Activated naive CD4-positive, alpha-beta T cell treated with anti-CD3 and anti-CD28 coated beads, Interleukin-2, amount 50 U/mL, for 16 hours (primary cell): ENCODE results near the gene IGSF10.
"Not testable (repeated sequence)": the region's sequence is repeated elsewhere in the genome, so short reads cannot be mapped to it uniquely, and the experiment has no call there.

Experiments
- DNase-seq: peaks from one replicate; pipeline ENCODE4 v3.0.0-alpha.2; 2020

The IGSF10 gene, protein sequence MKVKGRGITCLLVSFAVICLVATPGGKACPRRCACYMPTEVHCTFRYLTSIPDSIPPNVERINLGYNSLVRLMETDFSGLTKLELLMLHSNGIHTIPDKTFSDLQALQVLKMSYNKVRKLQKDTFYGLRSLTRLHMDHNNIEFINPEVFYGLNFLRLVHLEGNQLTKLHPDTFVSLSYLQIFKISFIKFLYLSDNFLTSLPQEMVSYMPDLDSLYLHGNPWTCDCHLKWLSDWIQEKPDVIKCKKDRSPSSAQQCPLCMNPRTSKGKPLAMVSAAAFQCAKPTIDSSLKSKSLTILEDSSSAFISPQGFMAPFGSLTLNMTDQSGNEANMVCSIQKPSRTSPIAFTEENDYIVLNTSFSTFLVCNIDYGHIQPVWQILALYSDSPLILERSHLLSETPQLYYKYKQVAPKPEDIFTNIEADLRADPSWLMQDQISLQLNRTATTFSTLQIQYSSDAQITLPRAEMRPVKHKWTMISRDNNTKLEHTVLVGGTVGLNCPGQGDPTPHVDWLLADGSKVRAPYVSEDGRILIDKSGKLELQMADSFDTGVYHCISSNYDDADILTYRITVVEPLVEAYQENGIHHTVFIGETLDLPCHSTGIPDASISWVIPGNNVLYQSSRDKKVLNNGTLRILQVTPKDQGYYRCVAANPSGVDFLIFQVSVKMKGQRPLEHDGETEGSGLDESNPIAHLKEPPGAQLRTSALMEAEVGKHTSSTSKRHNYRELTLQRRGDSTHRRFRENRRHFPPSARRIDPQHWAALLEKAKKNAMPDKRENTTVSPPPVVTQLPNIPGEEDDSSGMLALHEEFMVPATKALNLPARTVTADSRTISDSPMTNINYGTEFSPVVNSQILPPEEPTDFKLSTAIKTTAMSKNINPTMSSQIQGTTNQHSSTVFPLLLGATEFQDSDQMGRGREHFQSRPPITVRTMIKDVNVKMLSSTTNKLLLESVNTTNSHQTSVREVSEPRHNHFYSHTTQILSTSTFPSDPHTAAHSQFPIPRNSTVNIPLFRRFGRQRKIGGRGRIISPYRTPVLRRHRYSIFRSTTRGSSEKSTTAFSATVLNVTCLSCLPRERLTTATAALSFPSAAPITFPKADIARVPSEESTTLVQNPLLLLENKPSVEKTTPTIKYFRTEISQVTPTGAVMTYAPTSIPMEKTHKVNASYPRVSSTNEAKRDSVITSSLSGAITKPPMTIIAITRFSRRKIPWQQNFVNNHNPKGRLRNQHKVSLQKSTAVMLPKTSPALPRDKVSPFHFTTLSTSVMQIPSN (N-terminal part only)

DNA sequence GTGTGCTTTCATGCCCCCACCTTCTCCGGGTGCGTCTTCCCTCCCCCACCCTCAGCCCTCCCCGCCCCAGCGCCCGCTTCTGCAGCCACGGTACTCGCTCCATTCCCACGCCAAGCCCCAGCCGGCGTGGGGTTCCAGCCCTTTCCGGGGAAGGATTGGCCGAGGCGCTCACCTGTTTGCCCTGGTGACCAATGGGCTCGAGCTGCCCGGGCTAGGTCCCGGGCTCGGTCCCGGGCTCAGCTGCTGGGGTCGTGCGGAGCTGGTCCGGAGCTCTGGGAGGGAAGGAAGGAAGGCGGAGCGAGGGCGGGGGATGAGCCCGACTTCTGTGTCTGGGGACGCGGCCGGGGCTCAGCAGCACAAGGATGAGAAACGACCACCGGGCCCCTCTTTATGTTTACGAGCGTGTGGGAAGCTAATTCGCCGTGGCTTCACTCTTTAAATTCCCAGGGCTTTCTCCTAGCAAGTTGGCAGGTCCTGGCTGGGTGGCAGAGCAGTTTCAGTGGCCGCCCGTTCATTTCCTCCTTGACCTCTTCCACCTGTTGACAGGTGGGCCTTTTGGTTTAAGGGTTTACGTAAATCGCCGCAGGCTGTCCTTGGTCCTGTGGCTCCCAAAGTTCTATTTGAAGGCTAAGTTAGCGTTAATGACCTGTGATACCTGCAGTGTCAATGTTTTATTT lies at the start of gene IGSF10:
IGSF10 (minus strand) TSS at position 288 of the 677 bp plus-strand sequence. CDS start 2,352 bp downstream, outside the sequence.
- no peak for DNase-seq

DNA sequence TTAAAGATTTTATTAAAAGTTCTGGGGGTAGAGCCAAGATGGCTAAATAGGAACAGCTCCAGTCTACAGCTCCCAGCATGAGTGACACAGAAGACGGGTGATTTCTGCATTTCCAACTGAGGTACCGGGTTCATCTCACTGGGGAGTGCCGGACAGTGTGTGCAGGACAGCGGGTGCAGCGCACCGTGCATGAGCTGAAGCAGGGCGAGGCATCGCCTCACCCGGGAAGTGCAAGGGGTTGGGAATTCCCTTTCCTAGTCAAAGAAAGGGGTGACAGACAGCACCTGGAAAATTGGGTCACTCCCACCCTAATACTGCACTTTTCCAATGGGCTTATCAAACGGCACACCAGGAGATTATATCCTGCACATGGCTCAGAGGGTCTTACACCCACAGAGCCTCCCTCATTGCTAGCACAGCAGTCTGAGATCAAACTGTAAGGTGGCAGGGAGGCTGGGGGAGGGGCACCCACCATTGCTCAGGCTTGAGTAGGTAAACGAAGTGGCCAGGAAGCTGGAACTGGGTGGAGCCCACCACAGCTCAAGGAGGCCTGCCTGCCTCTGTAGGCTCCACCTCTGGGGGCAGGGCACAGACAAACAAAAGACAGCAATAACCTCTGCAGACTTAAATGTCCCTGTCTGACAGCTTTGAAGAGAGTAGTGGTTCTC lies 48.7 kb upstream of the IGSF10 start:
- DNase-seq: not testable (repeated sequence)

DNA sequence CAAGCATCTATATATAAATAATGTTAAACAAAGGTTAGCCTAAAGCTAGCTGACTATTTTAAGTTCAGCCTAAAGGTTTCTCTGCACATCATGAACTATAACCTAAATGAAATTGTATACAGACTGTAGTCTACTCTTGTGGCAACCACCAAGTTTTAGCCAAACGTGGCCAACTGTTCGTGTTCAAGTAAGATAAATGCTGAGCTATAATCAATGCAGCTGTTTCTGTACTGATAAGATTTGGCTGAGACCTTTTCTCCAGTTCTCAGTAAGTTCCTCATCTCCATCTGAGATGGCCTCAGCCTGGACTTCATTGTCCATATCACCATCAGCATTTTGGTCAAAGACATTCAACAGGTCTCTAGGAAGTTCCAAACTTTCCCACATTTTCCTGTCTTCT lies 43.7 kb upstream of the IGSF10 start:
- DNase-seq: no peak

DNA sequence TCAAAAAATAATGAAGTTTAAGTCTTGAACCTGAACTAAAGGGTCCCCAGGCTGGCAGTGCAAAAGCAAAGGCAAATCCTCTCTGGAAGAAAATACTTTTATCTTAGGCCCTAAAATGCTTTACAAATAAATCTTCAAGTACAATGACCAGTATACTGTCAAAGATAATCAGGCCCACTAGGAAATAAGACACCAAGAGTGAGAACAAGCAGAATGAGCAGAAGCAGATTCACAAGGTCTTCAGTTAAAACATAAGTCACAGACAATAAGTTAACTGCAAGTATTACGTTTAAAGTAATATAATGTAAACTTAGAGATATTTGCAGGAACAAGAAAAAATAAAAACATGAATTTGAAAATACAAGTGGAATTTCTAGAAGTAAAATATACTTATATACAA lies 42.2 kb upstream of the IGSF10 start:
- DNase-seq: no peak

DNA sequence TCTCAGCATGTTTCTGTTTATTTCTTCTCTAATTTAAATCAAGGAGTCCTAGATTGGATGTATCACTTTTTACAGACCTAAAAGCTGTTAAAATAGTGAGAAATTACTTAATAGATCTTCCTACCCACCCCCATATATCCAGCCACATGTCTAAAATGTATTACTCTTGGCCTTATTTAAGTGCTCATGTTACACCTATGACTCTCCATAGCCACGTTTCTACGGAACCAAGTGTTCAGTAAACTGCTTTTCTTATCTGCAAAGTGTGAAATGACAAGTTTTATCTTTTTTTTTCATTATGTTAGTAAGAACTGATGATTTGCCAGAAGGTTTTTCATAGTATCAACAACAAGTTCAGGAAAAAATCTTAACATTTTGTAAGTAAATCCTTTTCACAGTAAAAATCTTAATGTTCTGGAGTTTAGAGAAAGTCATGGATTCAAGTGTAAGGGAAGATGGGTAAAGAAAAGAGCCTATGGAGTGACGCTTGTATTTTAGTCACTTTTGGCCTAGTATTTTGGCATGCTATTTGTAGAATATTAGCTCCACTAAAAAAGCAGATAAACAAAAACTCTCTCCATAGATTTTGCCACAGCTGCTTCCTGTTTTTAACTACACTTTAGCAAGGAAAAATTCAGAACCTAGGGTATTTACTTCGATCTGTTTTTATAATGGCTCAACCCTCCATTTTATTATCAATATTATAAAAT lies 41.2 kb upstream of the IGSF10 start:
- DNase-seq: no peak

DNA sequence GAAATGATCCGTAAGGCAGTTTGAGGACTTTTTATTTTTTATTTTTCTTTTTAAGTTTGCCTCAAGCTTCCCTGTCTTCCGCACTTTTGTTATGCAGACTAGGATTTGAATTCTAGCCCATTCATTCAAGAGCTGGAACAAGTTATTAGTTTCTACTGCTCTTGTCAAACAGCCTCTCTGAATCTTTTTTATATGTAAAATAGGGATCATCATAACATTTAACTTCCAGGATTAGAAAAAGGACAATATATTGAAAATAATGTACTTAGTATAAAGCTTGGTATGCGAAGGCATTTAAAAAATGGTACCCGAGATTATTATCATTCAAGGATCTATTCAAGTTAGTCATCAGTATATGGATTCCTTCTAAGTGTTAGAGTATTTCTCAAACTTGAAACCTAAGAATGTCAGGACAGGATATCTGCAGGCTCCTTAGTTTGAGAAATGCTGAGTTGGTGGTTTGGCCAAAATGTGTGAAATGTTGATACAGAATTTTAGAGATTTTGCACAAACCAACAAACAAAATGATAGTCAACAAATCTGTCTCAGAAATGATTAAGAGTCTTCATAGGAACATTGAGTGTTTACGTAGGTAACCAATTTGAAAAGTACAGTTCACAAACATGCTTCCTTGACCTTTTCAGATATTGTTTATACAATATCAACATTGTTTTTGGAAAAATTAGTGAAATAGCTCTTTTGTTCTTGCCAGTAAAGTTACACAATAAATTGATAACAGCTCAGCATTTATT lies 40.5 kb upstream of the IGSF10 start:
- DNase-seq: no peak

DNA sequence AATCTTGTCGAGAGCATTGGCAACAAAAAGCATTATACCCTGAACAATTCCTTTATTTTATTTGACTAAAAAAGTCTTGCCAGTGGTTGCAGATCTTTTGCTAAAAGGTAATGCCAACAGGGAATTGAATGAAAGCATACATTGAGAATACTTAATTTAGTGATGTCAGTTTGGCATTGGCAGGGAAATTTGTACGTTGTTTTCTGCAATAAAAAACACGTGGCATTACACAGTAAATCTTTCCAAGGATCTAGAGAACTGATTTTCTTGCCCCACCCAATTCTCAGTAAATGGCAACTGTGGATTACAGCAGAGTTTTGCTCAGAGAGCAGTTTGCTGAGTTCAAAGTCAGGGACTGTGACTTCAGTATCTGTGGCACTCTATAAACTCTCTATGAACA lies 38.3 kb upstream of the IGSF10 start:
- no peak for DNase-seq

DNA sequence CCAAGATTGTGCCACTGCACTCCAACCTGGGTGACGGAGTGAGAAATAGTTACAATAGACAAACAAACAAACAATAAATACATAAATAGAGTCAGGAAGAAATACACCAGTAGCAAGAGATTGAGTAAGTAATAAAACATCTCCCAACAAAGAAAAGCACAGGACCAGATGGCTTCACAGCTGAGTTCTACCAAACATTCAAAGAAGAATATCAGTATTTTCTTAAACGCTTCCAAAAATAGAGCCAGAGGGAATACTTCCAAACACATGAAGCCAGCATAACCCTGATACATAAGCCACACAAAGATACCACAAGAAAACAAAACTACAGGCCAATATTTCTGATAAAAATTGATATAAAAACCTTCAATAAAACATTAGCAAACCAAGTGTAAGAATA lies 30.7 kb upstream of the IGSF10 start:
- DNase-seq: no peak

DNA sequence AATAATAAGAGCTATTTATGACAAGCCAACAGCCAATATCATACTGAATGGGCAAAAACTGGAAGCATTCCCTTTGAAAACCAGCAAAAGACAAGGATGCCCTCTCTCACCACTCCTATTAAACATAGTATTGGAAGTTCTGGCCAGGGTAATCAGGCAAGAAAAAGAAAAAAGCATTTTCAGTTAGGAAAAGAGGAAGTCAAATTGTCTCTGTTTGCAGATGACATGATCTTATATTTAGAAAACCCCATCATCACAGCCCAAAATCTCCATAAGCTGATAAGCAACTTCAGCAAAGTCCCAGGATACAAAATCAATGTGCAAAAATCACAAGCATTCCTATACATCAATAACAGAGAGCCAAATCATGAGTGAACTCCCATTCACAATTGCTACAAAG lies 27.0 kb upstream of the IGSF10 start:
- DNase-seq: not testable (repeated sequence)

DNA sequence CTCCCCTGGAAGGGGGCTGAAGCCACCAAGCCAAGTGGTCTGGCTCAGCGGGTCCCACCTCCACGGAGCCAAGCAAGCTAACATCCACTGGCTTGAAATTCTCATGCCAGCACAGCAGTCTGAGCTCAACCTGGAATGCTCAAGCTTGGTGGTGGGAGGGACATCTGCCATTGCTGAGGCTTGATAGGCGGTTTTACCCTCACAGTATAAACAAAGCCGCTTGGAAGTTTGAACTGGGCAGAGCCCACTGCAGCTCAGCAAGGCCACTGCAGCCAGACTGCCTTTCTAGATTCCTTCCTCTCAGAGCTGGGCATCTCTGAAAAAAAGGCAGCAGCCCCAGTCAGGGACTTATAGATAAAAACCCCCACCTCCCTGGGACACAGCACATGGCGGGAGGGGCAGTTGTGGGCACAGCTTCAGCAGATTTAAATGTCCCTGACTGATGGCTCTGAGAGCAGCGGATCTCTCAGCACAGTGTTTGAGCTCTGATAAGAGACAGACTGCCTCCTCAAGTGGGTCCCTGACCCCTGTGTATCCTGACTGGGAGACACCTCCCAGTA lies 23.2 kb upstream of the IGSF10 start:
- DNase-seq: no peak

DNA sequence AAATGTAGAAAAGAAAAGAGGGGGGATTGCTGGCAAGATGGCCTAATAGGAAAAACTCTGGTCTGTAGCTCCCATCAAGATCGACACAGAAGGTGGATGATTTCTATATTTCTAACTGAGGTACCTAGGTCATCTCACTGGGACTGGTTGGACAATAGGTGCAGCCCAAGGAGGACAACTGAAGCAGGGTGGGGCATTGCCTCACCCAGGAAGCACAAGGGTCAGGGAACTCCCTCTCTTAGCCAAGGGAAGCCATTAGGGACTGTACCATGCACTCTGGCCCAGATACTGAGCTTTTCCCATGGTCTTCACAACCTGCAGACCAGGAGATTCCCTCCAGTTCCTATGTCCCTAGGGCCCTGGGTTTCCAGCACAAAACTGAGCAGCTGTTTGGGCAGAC lies 22.6 kb upstream of the IGSF10 start:
- no peak for DNase-seq

DNA sequence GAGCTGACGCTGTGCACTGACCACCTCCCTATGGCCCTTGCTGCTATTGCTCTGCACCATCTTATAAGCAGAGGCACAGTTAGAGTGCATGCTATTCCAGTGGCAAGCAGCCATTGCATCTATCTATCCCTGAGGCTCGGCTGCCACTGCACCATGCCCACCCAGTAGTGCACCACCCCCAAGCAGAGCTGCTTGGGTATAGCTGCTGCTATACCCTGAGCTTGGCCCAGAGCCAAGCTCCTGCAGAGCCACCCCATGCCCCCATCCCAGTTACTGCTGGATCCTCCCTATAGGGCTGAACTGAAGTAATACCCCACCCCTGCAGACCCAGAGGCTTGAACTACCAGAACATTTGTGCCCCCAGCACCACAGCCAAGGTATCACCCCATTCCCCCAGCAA lies 19.6 kb upstream of the IGSF10 start:
- no peak for DNase-seq

DNA sequence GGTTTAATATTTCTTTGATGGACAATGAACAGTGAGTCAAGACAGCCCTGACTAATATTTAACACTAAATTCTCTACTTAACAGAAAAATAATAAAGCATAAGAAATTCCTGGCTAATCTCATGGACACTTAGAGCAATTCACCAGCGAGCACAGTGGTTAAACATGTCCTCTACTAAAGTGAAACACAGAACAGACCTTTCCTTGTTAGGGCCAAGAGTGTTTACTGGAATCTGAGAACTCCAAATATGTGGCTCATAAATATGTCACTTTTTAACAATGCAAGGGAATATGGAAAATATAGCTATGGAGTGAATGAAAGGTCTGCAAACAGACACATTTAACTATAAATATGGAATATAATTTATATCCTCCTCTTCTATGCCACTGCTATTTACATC lies 18.6 kb upstream of the IGSF10 start:
- no peak for DNase-seq

DNA sequence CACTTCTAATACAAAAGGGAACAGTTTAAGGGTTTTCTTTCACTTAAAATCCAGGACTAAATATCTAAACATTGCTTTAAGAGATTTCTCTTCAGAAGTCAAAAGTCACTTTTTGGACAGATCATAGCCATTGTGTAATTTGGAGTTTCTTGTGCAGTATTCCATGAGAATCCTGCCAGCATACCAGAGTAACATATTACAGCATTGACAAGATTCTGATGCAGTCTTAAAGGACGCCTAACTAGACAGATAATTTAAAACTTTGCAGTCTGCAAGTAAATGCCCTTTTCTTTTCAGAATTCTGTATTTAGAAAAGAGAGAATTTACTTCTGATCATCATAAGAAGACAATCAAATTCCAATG lies 17.5 kb upstream of the IGSF10 start:
- no peak for DNase-seq

DNA sequence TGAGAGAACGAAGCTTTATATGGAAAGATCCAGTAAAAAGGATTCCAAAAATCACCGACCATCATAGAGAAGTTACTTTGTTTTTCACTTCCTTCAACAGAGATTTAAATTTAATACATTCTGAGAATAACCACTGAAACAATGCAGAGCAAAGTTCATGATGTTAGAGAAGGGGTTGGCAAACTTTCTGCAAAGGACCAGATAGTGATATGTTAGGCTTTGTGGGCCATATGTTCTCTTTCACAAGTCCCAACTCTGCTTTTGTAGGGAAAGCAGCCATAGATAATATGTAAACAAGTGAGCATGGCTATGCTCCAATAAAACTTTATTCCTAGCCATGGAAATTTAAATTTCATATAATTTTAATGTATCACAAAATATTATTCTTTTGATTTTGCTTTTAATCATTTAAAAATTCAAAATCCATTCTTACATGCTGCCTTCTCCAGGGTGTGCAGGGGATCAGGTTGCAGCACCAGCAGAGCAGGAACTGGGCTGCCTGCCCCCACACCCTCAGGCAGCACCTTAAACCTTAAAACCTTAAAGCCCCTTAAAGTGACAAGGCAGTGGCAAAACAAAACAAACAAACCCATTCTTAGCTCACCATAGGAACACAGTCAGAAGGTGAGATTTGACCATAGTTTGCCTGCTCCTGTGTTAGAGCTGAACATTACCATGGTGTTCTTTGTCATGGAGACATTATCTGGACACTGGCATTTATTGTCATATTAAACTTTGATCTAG lies 16.9 kb upstream of the IGSF10 start:
- no peak for DNase-seq

DNA sequence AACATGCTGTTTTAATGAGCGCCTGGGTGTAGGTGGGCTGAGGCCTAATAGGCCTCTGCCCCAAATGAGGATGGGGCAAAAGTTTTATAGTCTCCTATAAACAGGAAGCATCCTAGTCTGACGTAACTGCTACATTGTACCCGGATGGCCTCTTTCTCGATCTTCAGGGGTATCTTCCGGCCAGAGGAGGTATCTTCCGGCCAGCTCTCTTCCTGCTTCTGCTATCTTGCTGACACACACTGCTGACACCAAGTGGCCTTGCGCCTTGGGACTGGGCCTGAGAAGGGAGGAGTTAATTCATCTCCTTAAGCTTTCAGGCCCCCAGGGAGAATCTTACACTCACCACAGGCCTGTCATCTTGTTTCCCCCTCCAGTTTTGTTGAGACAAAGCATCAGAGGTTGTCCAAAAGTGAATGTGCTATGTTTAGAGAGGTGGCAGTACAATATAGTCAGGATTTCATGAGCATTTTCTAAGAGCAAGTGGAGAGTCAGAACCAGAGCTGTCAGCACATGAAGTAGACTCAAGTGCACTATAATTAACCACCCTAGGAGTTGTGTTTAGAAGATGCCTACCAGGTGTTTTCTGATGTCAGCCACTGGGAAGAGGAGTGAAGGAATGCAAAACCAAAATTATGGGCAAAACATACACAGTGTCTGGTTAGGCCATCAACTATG lies 15.6 kb upstream of the IGSF10 start:
- no peak for DNase-seq

DNA sequence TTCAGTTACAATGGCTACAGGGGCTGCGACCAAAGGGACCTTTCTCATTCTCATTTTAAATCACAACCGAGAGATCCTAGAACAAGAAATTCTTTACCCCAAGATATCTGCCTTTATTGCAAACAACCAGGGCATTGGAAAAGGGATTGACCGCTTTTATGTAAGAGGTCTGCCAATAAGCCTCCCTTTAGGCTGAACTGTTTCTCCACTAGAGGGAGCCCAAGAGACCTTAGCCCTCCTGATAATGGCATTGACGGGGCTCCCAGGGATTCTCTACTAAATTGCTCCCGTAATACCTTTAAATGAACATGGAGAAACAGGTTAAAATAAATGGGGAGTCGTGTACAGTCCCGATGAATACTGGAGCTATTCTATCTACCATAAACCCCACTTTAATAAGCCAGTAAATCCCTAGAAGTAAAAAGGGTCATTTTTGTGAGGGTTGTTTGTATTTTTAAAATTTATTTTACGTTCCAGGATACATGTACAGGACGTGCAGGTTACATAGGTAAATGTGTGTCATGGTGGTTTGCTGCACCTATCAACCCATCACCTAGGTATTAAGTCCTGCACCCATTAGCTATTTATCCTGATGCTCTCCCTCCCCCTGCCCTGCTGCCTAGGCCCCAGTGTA lies 7.5 kb upstream of the IGSF10 start:
- peak; percentile 25 for DNase-seq

DNA sequence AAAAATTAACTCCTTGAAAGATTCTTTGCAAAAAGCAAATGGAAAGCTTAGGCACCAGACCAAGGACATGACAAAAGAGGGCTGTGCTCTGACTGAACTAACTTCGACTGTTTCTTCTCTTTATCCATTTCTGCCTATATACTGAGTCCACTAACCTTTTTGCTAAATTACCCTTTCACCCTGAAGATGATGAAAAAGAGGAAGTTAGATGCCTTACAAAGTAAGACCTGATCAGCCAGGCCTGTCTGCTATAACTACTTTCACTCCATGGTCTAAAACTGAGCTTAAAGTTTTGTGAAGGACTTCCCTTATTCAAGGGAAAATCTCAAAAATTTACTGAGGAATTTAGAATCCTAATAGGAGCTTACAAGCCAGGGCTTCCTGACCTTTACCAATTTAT lies 6.2 kb upstream of the IGSF10 start:
- no peak for DNase-seq

DNA sequence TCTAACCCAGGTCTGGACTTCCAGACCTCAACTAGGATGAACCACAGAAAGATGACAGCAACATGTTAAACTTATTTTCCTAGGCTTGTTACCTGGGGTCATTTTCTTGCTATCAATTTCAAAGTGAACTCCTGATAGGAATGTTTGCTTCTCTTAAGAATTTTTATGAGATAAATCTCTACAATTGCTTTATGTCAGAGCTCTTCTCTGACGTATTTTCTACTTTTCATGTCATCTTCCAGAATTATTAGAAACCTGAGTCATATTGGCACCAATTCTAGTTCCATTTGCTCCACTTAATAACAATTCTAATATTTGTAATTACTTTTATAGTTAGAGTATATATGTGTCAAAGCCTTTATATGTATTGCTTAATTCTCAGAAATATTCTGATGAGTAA lies 2.1 kb upstream of the IGSF10 start:
- DNase-seq: no peak
